Astrocyte of the cerebellum (primary cell): ENCODE measurements around the gene GPR143.

Experiments used
- DNase-seq: peaks from one replicate; pipeline ENCODE4 v3.0.0-alpha.2; 2011; ENCODE audit warnings: low read depth
- H3K4me3 ChIP-seq: 2 replicates; pipeline ENCODE4 v1.5.1; 2011; ENCODE audit warnings: mild to moderate bottlenecking, low read depth, low read length, moderate library complexity
- CTCF ChIP-seq: IDR thresholded peaks from 2 replicates; pipeline ENCODE4 v1.5.1; 2012; ENCODE audit warnings: low read length, low read depth, moderate library complexity, mild to moderate bottlenecking; ENCODE audit errors: missing control alignments
- in situ Hi-C: cut with HindIII; loops from 2 replicates; pipeline ENCODE4 v1.10.0; 2017; ENCODE audit warnings: low sequenced_read_pairs

Gene GPR143

GRCh38 chrX:9737363-9737762, 28.3 kb downstream of the GPR143 start:
- no peak overlapping the region for H3K4me3 ChIP-seq
- no peak for DNase-seq
- in situ Hi-C loops = no loop called here
- TF ChIP-seq CTCF = no peak

GRCh38 chrX:9730752-9731151, 34.9 kb downstream of the GPR143 start:
- in situ Hi-C loops = no loop called here
- no peak for TF ChIP-seq CTCF
- no peak overlapping the region for H3K4me3 ChIP-seq
- no peak for DNase-seq

- TF ChIP-seq CTCF = no peak
- no peak for DNase-seq
These were observed 35.6 kb downstream of the GPR143 start for GRCh38 chrX:9730078-9730477.

GRCh38 chrX:9729171-9729885, 36.3 kb downstream of the GPR143 start:
- in situ Hi-C loops = no loop called here
- no peak overlapping the region for H3K4me3 ChIP-seq
- TF ChIP-seq CTCF = no peak
- no peak for DNase-seq

More at GRCh38 chrX:9730078-9730477, 35.6 kb downstream of the GPR143 start:
- in situ Hi-C loops = no loop called here
- H3K4me3 ChIP-seq = no peak overlapping the region

GRCh38 chrX:9728261-9728660, 37.4 kb downstream of the GPR143 start:
- DNase-seq = no peak
- TF ChIP-seq CTCF = no peak
- H3K4me3 ChIP-seq = no peak overlapping the region
- in situ Hi-C loops = no loop called here

- no peak overlapping the region for H3K4me3 ChIP-seq
- DNase-seq = no peak
- in situ Hi-C loops = no loop called here
- TF ChIP-seq CTCF = no peak
These were observed 40.9 kb downstream of the GPR143 start for GRCh38 chrX:9724711-9725110.

- in situ Hi-C loops = no loop called here
- no peak overlapping the region for H3K4me3 ChIP-seq
- no peak for DNase-seq
- no peak for TF ChIP-seq CTCF
These were observed 48.3 kb downstream of the GPR143 start for GRCh38 chrX:9717376-9717775.
